Vagina (tissue), 2 donors: ENCODE results near the gene UBE2Q1.

Experiments used
- POLR2A ChIP-seq, 2 donors: fragments of 450-650 bp; IDR thresholded peaks; one replicate each; pipeline ENCODE4 v1.6.1; 2017; ENCODE audit warnings: antibody characterized with exemption in 2 of 2, mild to moderate bottlenecking in 2 of 2, moderate library complexity in 2 of 2
- TF ChIP-seq, protein P1 (sequence below), 3 experiments: fragments of 450-650 bp in 2 of 3; fragments of 200-600 bp in 1 of 3; sonication (generic) in 1 of 3; IDR thresholded peaks; one replicate each; pipeline ENCODE4 v1.5.1; 2017 to 2019; ENCODE audit warnings: antibody characterized with exemption in 3 of 3, mild to moderate bottlenecking in 2 of 3, moderate library complexity in 2 of 3

DNA sequence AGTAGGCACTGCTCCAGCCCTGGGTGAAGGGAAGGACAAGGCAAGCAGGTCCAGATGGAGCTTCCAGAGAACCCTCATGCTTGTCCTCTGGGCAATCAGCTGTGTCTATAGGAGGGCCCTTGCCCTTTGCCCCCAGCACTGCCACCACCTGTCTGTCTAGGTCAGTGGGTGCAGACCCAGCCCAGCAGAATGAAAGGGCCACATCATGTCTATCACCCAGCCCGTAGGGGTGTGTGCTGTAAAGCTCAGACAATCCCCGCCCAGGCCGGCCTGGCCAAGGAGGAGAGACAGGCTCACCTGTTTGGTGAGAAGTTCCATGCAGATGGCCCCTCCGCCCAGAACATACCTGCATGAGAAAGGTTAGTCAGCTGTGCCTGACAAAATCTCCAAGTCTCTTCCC is 7.0 kb downstream of the UBE2Q1 start:
- TF ChIP-seq, protein P1, sequence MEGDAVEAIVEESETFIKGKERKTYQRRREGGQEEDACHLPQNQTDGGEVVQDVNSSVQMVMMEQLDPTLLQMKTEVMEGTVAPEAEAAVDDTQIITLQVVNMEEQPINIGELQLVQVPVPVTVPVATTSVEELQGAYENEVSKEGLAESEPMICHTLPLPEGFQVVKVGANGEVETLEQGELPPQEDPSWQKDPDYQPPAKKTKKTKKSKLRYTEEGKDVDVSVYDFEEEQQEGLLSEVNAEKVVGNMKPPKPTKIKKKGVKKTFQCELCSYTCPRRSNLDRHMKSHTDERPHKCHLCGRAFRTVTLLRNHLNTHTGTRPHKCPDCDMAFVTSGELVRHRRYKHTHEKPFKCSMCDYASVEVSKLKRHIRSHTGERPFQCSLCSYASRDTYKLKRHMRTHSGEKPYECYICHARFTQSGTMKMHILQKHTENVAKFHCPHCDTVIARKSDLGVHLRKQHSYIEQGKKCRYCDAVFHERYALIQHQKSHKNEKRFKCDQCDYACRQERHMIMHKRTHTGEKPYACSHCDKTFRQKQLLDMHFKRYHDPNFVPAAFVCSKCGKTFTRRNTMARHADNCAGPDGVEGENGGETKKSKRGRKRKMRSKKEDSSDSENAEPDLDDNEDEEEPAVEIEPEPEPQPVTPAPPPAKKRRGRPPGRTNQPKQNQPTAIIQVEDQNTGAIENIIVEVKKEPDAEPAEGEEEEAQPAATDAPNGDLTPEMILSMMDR (IDR thresholded peaks at IDR 0.05): no peak
- no peak for TF ChIP-seq POLR2A (IDR thresholded peaks at IDR 0.05)
